HFFc6 (cell line): ENCODE results near the gene EMC6. TPM values are rescaled to one million over a fixed set of nuclear protein-coding genes. Genes with fewer than 3 reads are reported as not detected.
A peak's percentile ranks its signal among the peaks of the same experiment; 100 is the strongest.
"Not testable (repeated sequence)": the region's sequence is repeated elsewhere in the genome, so short reads cannot be mapped to it uniquely, and the experiment has no call there.

ENCODE experiments used
- DNase-seq: peaks from one replicate; pipeline ENCODE4 v3.0.0-alpha.2; 2018
- H3K27ac Mint-ChIP-seq: 2 replicates; pipeline ENCODE4 v1.8.0; 2020; ENCODE audit warnings: mild to moderate bottlenecking, mixed read lengths
- H3K27me3 Mint-ChIP-seq: 2 replicates; pipeline ENCODE4 v1.8.0; 2021; ENCODE audit warnings: mild to moderate bottlenecking, moderate library complexity, mixed read lengths; ENCODE audit not compliant: insufficient read depth
- H3K36me3 Mint-ChIP-seq: 2 replicates; pipeline ENCODE4 v1.8.0; 2021; ENCODE audit warnings: low read depth, mixed read lengths
- H3K4me1 Mint-ChIP-seq: 2 replicates; pipeline ENCODE4 v1.8.0; 2020; ENCODE audit warnings: low read depth, mixed read lengths
- H3K4me3 Mint-ChIP-seq: 2 replicates; pipeline ENCODE4 v1.8.0; 2020; ENCODE audit warnings: mild to moderate bottlenecking, moderate library complexity, mixed read lengths
- H3K9me3 Mint-ChIP-seq: 2 replicates; pipeline ENCODE4 v1.8.0; 2020; ENCODE audit warnings: mild to moderate bottlenecking, mixed read lengths
- CTCF ChIP-seq: fragments of 200-600 bp; sonication (generic); IDR thresholded peaks from 2 replicates; pipeline ENCODE4 v1.5.0; 2021; ENCODE audit warnings: antibody characterized with exemption, mild to moderate bottlenecking
- total RNA-seq, 6 experiments: library from RNA; stranded (reverse); fragmentation: NEBNext Ultra II Directional; extraction: Animal tissue kit (Norgen Biotek cat#: 25700); gene quantifications; 2 replicates in 1 of 6; 3 replicates in 5 of 6; pipeline ENCODE4 v1.2.3, GENCODE V29; 2021

The EMC6 gene
- total RNA-seq, 6 experiments from 2014 or later: 57.6 to 66.8 (median 64.1) TPM

- Mint-ChIP-seq H3K9me3 (peaks cover 12% of the 10 kb centered on the region), H3K36me3 (peaks cover 5% of the 10 kb centered on the region; the same call in 1 of the 2 replicates), H3K27me3 (peaks cover 5% of the 10 kb centered on the region), H3K4me3 (peak within 1 kb of the TSS; percentile 86), H3K27ac (no peak within 1 kb of the TSS; the same call in 1 of the 2 replicates), H3K4me1 (peaks cover 6% of the 10 kb centered on the region; the same call in 1 of the 2 replicates)
- DNase-seq: no peak
- no peak for TF ChIP-seq CTCF
Observed at GRCh38 chr17:3695723-3696411, 27.3 kb downstream of the EMC6 start, which contains the start of gene P2RX5. Gene P2RX5, minus strand, starts transcription at chr17:3696155. Its CDS starts 150 bp downstream, at chr17:3696005.

GRCh38 chr17:3697103-3697476, 28.5 kb downstream of the EMC6 start:
- no peak overlapping the region for H3K4me3 Mint-ChIP-seq
- no peak overlapping the region for H3K27ac Mint-ChIP-seq
- no peak for DNase-seq
- TF ChIP-seq CTCF: no peak
- peaks cover 5% of the 10 kb centered on the region for H3K27me3 Mint-ChIP-seq
- H3K4me1 Mint-ChIP-seq: peaks cover 6% of the 10 kb centered on the region; the same call in 1 of the 2 replicates
- H3K36me3 Mint-ChIP-seq: peaks cover 7% of the 10 kb centered on the region
- H3K9me3 Mint-ChIP-seq: peaks cover 15% of the 10 kb centered on the region

- DNase-seq: no peak
- H3K36me3 Mint-ChIP-seq: peaks cover 16% of the 10 kb centered on the region
- peaks cover 24% of the 10 kb centered on the region for H3K9me3 Mint-ChIP-seq
- H3K27ac Mint-ChIP-seq: no peak overlapping the region
- H3K27me3 Mint-ChIP-seq: peaks cover 5% of the 10 kb centered on the region
- peaks cover 6% of the 10 kb centered on the region; the same call in 1 of the 2 replicates for H3K4me1 Mint-ChIP-seq
- TF ChIP-seq CTCF: no peak
- no peak overlapping the region for H3K4me3 Mint-ChIP-seq
Observed at GRCh38 chr17:3698139-3698538, 29.5 kb downstream of the EMC6 start.

GRCh38 chr17:3699951-3700350, 31.3 kb downstream of the EMC6 start:
- no peak for DNase-seq
- Mint-ChIP-seq H3K27ac (no peak overlapping the region), H3K4me3 (no peak overlapping the region), H3K9me3 (peaks cover 24% of the 10 kb centered on the region), H3K27me3 (peaks cover 5% of the 10 kb centered on the region), H3K36me3 (peaks cover 16% of the 10 kb centered on the region), H3K4me1 (no peaks in the 10 kb centered on the region)
- no peak for TF ChIP-seq CTCF

- not testable (repeated sequence) for H3K4me1 Mint-ChIP-seq, H3K27ac Mint-ChIP-seq, H3K4me3 Mint-ChIP-seq, H3K27me3 Mint-ChIP-seq, DNase-seq
- H3K36me3 Mint-ChIP-seq: peaks cover 16% of the 10 kb centered on the region
- H3K9me3 Mint-ChIP-seq: peaks cover 24% of the 10 kb centered on the region
Observed at GRCh38 chr17:3702041-3702539, 33.5 kb downstream of the EMC6 start.

- DNase-seq: no peak
- H3K27me3 Mint-ChIP-seq: no peaks in the 10 kb centered on the region
- no peak for TF ChIP-seq CTCF
- no peak overlapping the region for H3K27ac Mint-ChIP-seq
- no peak overlapping the region for H3K4me3 Mint-ChIP-seq
- H3K4me1 Mint-ChIP-seq: no peaks in the 10 kb centered on the region
- H3K9me3 Mint-ChIP-seq: peaks cover 12% of the 10 kb centered on the region
- peaks cover 12% of the 10 kb centered on the region for H3K36me3 Mint-ChIP-seq
Observed at GRCh38 chr17:3704931-3705717, 36.5 kb downstream of the EMC6 start.

GRCh38 chr17:3705718-3705984, 37.0 kb downstream of the EMC6 start:
- H3K27ac Mint-ChIP-seq, H3K4me1 Mint-ChIP-seq, H3K4me3 Mint-ChIP-seq, DNase-seq, H3K27me3 Mint-ChIP-seq: not testable (repeated sequence)
- Mint-ChIP-seq H3K9me3 (peaks cover 12% of the 10 kb centered on the region), H3K36me3 (peaks cover 12% of the 10 kb centered on the region)
